HL-60 (cell line): Measurements from ENCODE around the gene KRTAP5-6.

ENCODE experiments used
- DNase-seq, 2 experiments: peaks; one replicate each; pipeline ENCODE4 v3.0.0-alpha.2; 2010 to 2020; ENCODE audit warnings: low read depth in 1 of 2, low spot score in 1 of 2
- H3K27ac ChIP-seq: fragments of 250-450 bp; sonication (Bioruptor Pico); replicated peaks from 2 replicates; pipeline ENCODE4 v1.5.1; 2020; ENCODE audit warnings: mild to moderate bottlenecking, moderate library complexity
- H3K27me3 ChIP-seq: fragments of 250-450 bp; sonication (Bioruptor Pico); 2 replicates; pipeline ENCODE4 v1.5.1; 2021; ENCODE audit warnings: mild to moderate bottlenecking, moderate library complexity; ENCODE audit not compliant: insufficient read depth, poor library complexity, severe bottlenecking
- H3K4me3 ChIP-seq: replicated peaks from 2 replicates; pipeline ENCODE4 v1.5.1; 2011; ENCODE audit warnings: mild to moderate bottlenecking, control low read depth, low read length; ENCODE audit not compliant: insufficient read depth
- CTCF ChIP-seq: IDR thresholded peaks from one replicate; pipeline ENCODE4 v1.5.1; 2011; ENCODE audit warnings: low read length, control low read depth, inconsistent platforms; ENCODE audit not compliant: insufficient read depth
- GABPA ChIP-seq: IDR thresholded peaks from 2 replicates; pipeline ENCODE4 v1.6.1; 2012; ENCODE audit warnings: low read depth
- POLR2AphosphoS5 ChIP-seq: IDR thresholded peaks from 2 replicates; pipeline ENCODE4 v1.6.1; 2012; ENCODE audit warnings: low read depth
- SPI1 ChIP-seq: IDR thresholded peaks from 2 replicates; pipeline ENCODE4 v1.6.1; 2012; ENCODE audit warnings: low read depth, mild to moderate bottlenecking, borderline replicate concordance
- TF ChIP-seq, protein P1 (sequence below): IDR thresholded peaks from 2 replicates; pipeline ENCODE4 v1.6.1; 2012; ENCODE audit warnings: low read depth; ENCODE audit not compliant: insufficient replicate concordance

KRTAP5-6 gene

DNA sequence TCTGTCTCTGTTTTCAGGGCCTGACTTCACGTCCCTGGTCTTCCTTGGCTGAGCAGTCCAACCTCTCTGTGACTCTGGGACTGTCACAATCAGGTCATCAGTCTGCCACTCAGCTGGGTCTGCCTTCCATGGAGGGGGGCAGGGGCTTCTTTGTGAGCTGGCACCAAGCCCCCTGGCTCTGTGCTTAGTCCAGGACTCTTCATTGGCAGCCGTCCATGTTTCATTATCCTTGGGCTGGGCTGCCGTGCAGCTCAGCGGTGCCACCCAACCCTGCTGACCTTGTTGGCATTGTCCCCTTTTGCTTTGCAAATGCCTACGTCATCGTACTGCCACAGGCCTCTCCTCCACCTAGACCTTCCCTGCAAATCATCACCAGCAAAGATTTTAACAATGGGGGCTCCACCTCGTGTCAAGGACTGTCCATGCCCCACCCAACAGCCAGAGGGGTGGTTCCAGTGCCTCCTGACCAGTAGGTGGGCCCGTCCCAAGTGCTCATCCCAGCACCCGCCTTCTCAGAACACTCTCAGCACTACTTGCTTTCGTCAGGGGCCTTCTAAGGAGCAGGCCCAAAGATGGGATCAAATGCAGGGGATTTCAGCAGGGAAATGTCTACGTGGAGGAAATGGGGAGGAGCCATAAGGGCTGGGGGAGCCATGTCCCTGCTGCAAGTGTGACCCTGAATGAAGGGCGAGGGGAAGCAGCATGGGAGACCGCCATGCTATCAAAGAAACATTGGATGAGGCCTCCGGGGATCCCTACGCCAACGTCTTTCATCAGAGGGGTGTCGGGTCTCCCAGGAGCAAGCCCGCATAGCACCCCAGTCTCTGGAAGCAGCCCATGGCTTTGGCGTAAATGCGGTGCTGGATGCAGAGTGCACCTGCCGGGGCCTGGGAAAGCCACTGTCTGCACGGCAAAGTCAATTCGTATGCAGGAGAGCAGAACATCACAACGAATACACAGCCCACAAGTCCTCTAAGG is 18.2 kb downstream of the KRTAP5-6 start:
- TF ChIP-seq GABPA (no peak), POLR2AphosphoS5 (no peak), CTCF (no peak), SPI1 (no peak)
- TF ChIP-seq, protein P1, sequence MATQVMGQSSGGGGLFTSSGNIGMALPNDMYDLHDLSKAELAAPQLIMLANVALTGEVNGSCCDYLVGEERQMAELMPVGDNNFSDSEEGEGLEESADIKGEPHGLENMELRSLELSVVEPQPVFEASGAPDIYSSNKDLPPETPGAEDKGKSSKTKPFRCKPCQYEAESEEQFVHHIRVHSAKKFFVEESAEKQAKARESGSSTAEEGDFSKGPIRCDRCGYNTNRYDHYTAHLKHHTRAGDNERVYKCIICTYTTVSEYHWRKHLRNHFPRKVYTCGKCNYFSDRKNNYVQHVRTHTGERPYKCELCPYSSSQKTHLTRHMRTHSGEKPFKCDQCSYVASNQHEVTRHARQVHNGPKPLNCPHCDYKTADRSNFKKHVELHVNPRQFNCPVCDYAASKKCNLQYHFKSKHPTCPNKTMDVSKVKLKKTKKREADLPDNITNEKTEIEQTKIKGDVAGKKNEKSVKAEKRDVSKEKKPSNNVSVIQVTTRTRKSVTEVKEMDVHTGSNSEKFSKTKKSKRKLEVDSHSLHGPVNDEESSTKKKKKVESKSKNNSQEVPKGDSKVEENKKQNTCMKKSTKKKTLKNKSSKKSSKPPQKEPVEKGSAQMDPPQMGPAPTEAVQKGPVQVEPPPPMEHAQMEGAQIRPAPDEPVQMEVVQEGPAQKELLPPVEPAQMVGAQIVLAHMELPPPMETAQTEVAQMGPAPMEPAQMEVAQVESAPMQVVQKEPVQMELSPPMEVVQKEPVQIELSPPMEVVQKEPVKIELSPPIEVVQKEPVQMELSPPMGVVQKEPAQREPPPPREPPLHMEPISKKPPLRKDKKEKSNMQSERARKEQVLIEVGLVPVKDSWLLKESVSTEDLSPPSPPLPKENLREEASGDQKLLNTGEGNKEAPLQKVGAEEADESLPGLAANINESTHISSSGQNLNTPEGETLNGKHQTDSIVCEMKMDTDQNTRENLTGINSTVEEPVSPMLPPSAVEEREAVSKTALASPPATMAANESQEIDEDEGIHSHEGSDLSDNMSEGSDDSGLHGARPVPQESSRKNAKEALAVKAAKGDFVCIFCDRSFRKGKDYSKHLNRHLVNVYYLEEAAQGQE = no peak
- no peak for DNase-seq
- no peaks in the 10 kb centered on the region for H3K27me3 ChIP-seq
- no peak overlapping the region for H3K27ac ChIP-seq
- H3K4me3 ChIP-seq = no peak overlapping the region

DNA sequence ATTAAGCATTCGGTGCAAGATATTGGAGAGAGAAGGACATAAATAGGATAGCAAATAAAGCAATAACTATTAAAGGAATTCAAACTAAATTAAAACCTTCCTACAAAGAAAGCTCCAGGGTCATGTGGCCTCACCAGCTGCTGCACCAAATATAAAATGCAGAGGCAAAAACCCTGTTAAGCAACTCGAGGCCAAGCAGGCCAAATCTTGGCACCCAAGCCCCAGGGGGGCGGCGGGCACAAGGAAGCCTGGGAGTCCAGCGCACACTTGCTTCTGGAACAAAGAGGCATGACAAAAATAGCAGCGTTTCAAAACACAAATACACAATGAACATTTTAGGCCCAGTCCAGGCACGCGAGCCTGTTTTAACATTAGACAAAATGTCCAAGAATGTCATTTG is 20.8 kb downstream of the KRTAP5-6 start:
- Histone ChIP-seq H3K27me3 (no peaks in the 10 kb centered on the region), H3K4me3 (no peak overlapping the region), H3K27ac (no peak overlapping the region)
- DNase-seq = no peak
- no peak for TF ChIP-seq SPI1
- TF ChIP-seq CTCF = no peak
- TF ChIP-seq POLR2AphosphoS5 = no peak
- TF ChIP-seq GABPA = no peak
- TF ChIP-seq, protein P1 = no peak

GRCh38 chr11:1718326-1718725 is 21.3 kb downstream of the KRTAP5-6 start:
- no peak for TF ChIP-seq GABPA
- no peak for TF ChIP-seq CTCF
- TF ChIP-seq, protein P1 = no peak
- no peak for TF ChIP-seq POLR2AphosphoS5
- no peak for TF ChIP-seq SPI1
- H3K27me3 ChIP-seq = no peaks in the 10 kb centered on the region
- H3K4me3 ChIP-seq = no peak overlapping the region
- no peak for DNase-seq
- H3K27ac ChIP-seq = no peak overlapping the region
